MM.1S (cell line): ENCODE measurements around the gene TMEM147.
A peak's percentile ranks its signal among the peaks of the same experiment; 100 is the strongest.

Experiments used
- DNase-seq: peaks from one replicate; pipeline ENCODE4 v3.0.0-alpha.2; 2015
- H2AFZ ChIP-seq: fragments of 300-600 bp; sonication (generic); 2 replicates; pipeline ENCODE4 v1.6.0; 2016; ENCODE audit warnings: antibody characterized with exemption, low read length
- H3F3A ChIP-seq: fragments of 300-600 bp; sonication (generic); 2 replicates; pipeline ENCODE4 v1.6.1; 2016; ENCODE audit warnings: mild to moderate bottlenecking, antibody characterized with exemption, low read length, moderate library complexity, mixed read lengths; ENCODE audit not compliant: insufficient read depth
- H3K27ac ChIP-seq: fragments of 300-600 bp; sonication (generic); 2 replicates; pipeline ENCODE4 v1.5.1; 2016; ENCODE audit warnings: mild to moderate bottlenecking, low read length
- H3K27me3 ChIP-seq: fragments of 300-600 bp; sonication (generic); replicated peaks from 2 replicates; pipeline ENCODE4 v1.6.0; 2016; ENCODE audit warnings: low read length; ENCODE audit not compliant: insufficient read depth
- H3K36me3 ChIP-seq: fragments of 300-600 bp; sonication (generic); replicated peaks from 2 replicates; pipeline ENCODE4 v1.6.1; 2016; ENCODE audit warnings: mild to moderate bottlenecking, low read length, mixed read lengths; ENCODE audit not compliant: insufficient read depth
- H3K4me1 ChIP-seq: fragments of 300-600 bp; sonication (generic); 2 replicates; pipeline ENCODE4 v1.6.1; 2016; ENCODE audit warnings: low read length, mixed read lengths
- H3K4me2 ChIP-seq: fragments of 300-600 bp; sonication (generic); 2 replicates; pipeline ENCODE4 v1.6.0; 2016; ENCODE audit warnings: low read depth, low read length
- H3K4me3 ChIP-seq: fragments of 300-600 bp; sonication (generic); 2 replicates; pipeline ENCODE4 v1.5.1; 2016; ENCODE audit warnings: low read length, mixed read lengths
- H3K79me2 ChIP-seq: fragments of 300-600 bp; sonication (generic); 2 replicates; pipeline ENCODE4 v1.6.1; 2016; ENCODE audit warnings: mixed run types, low read length, mixed read lengths
- H3K9ac ChIP-seq: fragments of 300-600 bp; sonication (generic); 2 replicates; pipeline ENCODE4 v1.6.1; 2016; ENCODE audit warnings: low read length, mixed read lengths
- H3K9me2 ChIP-seq: fragments of 300-600 bp; sonication (generic); replicated peaks from 2 replicates; pipeline ENCODE4 v1.6.1; 2016; ENCODE audit warnings: mild to moderate bottlenecking, low read length, mixed read lengths; ENCODE audit not compliant: insufficient read depth
- H3K9me3 ChIP-seq: fragments of 300-600 bp; sonication (generic); replicated peaks from 2 replicates; pipeline ENCODE4 v1.6.1; 2016; ENCODE audit warnings: mild to moderate bottlenecking, low read length, mixed read lengths; ENCODE audit not compliant: insufficient read depth
- H4K20me1 ChIP-seq: fragments of 300-600 bp; sonication (generic); 2 replicates; pipeline ENCODE4 v1.6.1; 2016; ENCODE audit warnings: mild to moderate bottlenecking, low read length, moderate library complexity, mixed read lengths; ENCODE audit not compliant: insufficient read depth
- EZH2 ChIP-seq: fragments of 300-600 bp; sonication (generic); optimal IDR thresholded peaks from 2 replicates; pipeline ENCODE3; 2017; ENCODE audit warnings: low read depth, mild to moderate bottlenecking, antibody characterized with exemption, low read length, mixed read lengths
- EZH2phosphoT487 ChIP-seq: fragments of 300-600 bp; sonication (generic); IDR thresholded peaks from 2 replicates; pipeline ENCODE4 v1.6.1; 2018; ENCODE audit warnings: antibody characterized with exemption, low read length
- TF ChIP-seq, protein P1 (sequence below): fragments of 300-600 bp; sonication (generic); IDR thresholded peaks from 2 replicates; pipeline ENCODE4 v1.5.1; 2016; ENCODE audit warnings: antibody characterized with exemption, low read length, mixed read lengths

Gene TMEM147

DNA sequence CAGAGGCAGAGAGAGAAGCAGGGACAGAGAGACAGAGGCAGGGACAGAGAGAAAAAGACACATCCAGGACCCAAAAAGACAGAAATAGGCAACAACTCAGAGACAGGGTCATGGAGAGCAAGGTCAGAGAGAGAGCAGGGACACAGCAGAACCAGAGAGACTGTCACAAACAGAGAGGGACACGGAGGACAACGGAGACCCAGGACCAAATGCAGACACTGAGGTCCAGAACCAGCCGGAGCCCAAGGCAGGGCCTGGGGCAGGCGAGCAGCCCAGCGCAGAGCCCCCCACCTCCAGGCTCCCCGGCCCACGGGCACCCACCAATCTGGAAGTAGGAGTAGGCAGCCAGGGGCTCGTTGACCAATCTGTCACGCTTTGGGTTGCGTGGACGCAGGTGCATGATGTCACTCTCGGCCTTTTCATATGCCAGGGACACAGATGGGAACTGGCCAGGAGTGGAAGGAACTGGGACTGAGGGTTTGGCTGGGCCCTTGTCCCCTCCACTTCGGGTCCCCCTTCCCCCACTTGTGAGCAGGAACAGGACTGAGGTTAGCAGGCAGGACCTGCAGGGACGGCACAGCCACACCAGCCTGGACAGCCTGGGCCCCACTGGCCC, 8.1 kb downstream of the TMEM147 start:
- TF ChIP-seq EZH2phosphoT487, result no peak
- TF ChIP-seq EZH2, result no peak
- TF ChIP-seq, protein P1, sequence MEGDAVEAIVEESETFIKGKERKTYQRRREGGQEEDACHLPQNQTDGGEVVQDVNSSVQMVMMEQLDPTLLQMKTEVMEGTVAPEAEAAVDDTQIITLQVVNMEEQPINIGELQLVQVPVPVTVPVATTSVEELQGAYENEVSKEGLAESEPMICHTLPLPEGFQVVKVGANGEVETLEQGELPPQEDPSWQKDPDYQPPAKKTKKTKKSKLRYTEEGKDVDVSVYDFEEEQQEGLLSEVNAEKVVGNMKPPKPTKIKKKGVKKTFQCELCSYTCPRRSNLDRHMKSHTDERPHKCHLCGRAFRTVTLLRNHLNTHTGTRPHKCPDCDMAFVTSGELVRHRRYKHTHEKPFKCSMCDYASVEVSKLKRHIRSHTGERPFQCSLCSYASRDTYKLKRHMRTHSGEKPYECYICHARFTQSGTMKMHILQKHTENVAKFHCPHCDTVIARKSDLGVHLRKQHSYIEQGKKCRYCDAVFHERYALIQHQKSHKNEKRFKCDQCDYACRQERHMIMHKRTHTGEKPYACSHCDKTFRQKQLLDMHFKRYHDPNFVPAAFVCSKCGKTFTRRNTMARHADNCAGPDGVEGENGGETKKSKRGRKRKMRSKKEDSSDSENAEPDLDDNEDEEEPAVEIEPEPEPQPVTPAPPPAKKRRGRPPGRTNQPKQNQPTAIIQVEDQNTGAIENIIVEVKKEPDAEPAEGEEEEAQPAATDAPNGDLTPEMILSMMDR, result no peak
- no peaks in the 10 kb centered on the region for H3K9me2 ChIP-seq
- no peak overlapping the region for H2AFZ ChIP-seq
- no peak overlapping the region for H3K4me3 ChIP-seq
- no peaks in the 10 kb centered on the region for H3K4me1 ChIP-seq
- H3K27ac ChIP-seq, result no peak overlapping the region
- no peaks in the 10 kb centered on the region for H4K20me1 ChIP-seq
- no peaks in the 10 kb centered on the region for H3K79me2 ChIP-seq
- H3K36me3 ChIP-seq, result no peaks in the 10 kb centered on the region
- peaks cover 50% of the 10 kb centered on the region for H3K27me3 ChIP-seq
- H3K9ac ChIP-seq, result no peak overlapping the region
- H3F3A ChIP-seq, result no peaks in the 10 kb centered on the region
- H3K9me3 ChIP-seq, result no peaks in the 10 kb centered on the region
- DNase-seq, result no peak
- H3K4me2 ChIP-seq, result no peak overlapping the region

DNA sequence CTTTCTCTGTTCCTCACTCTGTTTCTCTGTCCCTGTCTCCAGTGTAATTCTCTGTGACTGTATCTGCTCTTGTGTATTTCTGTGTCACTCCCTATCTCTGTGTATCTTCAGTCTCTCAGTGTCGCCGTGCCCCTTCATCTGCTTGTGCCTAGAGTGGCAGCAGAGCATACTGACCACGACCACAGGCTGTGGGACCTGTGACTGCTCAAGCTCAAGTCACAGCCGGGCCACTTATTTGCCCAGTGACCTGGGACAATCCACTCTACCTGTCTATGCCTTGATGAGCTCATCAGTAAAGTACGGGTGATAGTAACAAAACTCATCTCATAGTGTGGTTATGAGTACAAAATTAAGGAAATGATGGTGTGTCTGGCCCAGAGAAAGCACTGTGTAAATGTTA, 8.7 kb downstream of the TMEM147 start:
- H4K20me1 ChIP-seq, result no peaks in the 10 kb centered on the region
- H3K9me2 ChIP-seq, result no peaks in the 10 kb centered on the region
- no peak overlapping the region for H3K27ac ChIP-seq
- H3K4me3 ChIP-seq, result no peak overlapping the region
- DNase-seq, result no peak
- H3K27me3 ChIP-seq, result peaks cover 56% of the 10 kb centered on the region
- H3K36me3 ChIP-seq, result no peaks in the 10 kb centered on the region
- H3K9me3 ChIP-seq, result no peaks in the 10 kb centered on the region
- H2AFZ ChIP-seq, result no peak overlapping the region
- TF ChIP-seq, protein P1, result no peak
- TF ChIP-seq EZH2, result no peak
- TF ChIP-seq EZH2phosphoT487, result no peak
- H3K4me2 ChIP-seq, result no peak overlapping the region
- H3F3A ChIP-seq, result no peaks in the 10 kb centered on the region
- H3K9ac ChIP-seq, result no peak overlapping the region
- H3K4me1 ChIP-seq, result no peaks in the 10 kb centered on the region
- no peaks in the 10 kb centered on the region for H3K79me2 ChIP-seq

DNA sequence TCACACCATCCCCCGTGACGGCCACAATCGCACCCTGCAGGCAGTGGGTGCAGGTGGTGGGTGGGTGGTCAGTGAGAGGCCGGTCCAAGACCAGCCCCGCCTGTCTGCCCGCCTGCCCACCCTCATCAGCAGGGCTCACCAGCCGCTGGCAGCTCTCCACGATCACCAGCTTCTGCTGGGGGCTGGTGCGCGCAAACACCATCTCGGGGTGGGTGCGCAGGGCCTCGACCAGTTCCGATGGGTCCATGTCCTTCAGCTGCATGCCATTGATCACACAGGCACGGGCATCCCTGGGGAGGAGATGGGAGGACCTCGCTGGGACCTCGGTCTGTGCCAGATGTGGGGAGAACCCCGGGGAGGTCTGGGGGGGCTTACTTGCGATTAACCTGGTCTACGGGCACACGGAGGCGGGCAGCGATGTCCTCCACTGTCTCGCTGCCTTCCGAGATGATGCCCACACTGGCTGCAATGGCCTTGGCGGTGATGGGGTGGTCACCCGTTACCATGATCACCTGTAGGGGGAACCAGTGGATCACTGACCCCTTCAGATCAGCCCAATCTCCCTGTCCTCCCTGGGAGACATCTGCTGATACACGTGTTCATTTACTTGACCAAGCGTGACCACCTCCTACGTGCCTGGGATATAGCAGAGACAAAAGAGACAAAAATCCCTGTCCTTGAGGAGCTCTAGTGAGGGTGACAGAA, 10.0 kb downstream of the TMEM147 start:
- Histone ChIP-seq H3K27ac (no peak overlapping the region), H3K9me3 (no peaks in the 10 kb centered on the region), H3K27me3 (peaks cover 70% of the 10 kb centered on the region), H3K4me1 (no peaks in the 10 kb centered on the region), H3K4me2 (no peak overlapping the region), H3K9me2 (no peaks in the 10 kb centered on the region), H3K4me3 (no peak overlapping the region), H3K9ac (no peak overlapping the region), H3K79me2 (no peaks in the 10 kb centered on the region), H4K20me1 (no peaks in the 10 kb centered on the region), H3F3A (no peaks in the 10 kb centered on the region), H2AFZ (no peak overlapping the region), H3K36me3 (no peaks in the 10 kb centered on the region)
- TF ChIP-seq EZH2phosphoT487 (no peak), EZH2 (no peak)
- TF ChIP-seq, protein P1, result peak; percentile 42
- no peak for DNase-seq
